ENCODE data around the gene GPC5. TPM values are rescaled to one million over a fixed set of nuclear protein-coding genes. Genes with fewer than 3 reads are reported as not detected.

Gene GPC5
- total RNA-seq, 1 experiment from 2014 or later, result 0.15 TPM

DNA sequence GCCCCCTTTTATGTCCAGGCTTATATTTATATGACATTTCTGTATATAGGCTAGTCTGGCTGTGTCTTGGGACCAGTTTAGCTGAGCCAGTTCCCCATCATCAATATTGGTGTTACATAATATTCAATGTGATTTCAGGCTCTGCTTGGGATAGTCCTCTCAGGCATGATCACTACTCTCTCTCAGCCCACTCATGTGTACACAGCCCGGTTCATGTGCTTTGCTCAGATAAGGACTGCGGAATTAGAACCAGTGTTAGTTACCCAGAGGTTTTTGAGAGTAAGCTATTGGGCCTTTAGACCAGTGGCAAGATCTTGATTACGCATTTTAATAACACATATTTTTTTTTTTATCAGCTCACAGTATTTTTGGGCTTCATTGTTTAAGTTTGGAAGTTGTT is 219.9 kb downstream of the GPC5 start:
- peaks cover 0 to 4% of the 10 kb centered on the region in 2 experiments; a peak in 2 of 4 replicates for H3K4me1 Mint-ChIP-seq
- Histone ChIP-seq H3T11ph (ENCODE audit: low read length) (no peak overlapping the region), H2AK5ac (ENCODE audit: insufficient read length, low read length) (no peak overlapping the region), H2BK5ac (ENCODE audit: insufficient read length, low read length) (no peak overlapping the region), H3K79me1 (ENCODE audit: insufficient read depth, low read depth, low read length, poor library complexity, severe bottlenecking) (no peaks in the 10 kb centered on the region), H4K8ac (replicated peaks; ENCODE audit: insufficient read length, low read depth, low read length) (no peak overlapping the region), H3K23me2 (ENCODE audit: insufficient read length, low read depth, low read length, poor library complexity, severe bottlenecking) (no peaks in the 10 kb centered on the region), H3K4ac (ENCODE audit: low read depth, low read length) (no peak overlapping the region), H3K23ac (ENCODE audit: insufficient read length, low read depth, low read length) (no peak overlapping the region), H4K20me1 (ENCODE audit: control insufficient read depth, insufficient read depth, insufficient read length) (no peaks in the 10 kb centered on the region), H3K4me1 (ENCODE audit: insufficient read depth, low read length) (no peaks in the 10 kb centered on the region), H2BK20ac (ENCODE audit: low read depth, low read length, poor library complexity, severe bottlenecking) (no peak overlapping the region), H3K27ac (ENCODE audit: insufficient read length, low read depth, low read length) (no peak overlapping the region), H3K56ac (ENCODE audit: insufficient read length, low read depth, low read length) (no peak overlapping the region), H3K27me3 (ENCODE audit: insufficient read depth, low read length) (no peaks in the 10 kb centered on the region), H3K18ac (ENCODE audit: insufficient read length, low read depth, low read length) (no peak overlapping the region), H3K9me3 (ENCODE audit: control insufficient read depth, low read depth, low read length) (no peaks in the 10 kb centered on the region), H3K9ac (ENCODE audit: extremely low read depth, insufficient read length, low read length) (no peak overlapping the region), H2BK15ac (ENCODE audit: low read depth, low read length) (no peak overlapping the region), H3K4me2 (ENCODE audit: insufficient read depth, insufficient read length, low read length) (no peak overlapping the region), H2BK12ac (ENCODE audit: insufficient read length, low read depth, low read length) (no peak overlapping the region), H3K14ac (ENCODE audit: insufficient read depth, low read length) (no peak overlapping the region), H3K79me2 (ENCODE audit: insufficient read depth, low read length) (no peaks in the 10 kb centered on the region), H4K91ac (ENCODE audit: insufficient read length, low read depth, low read length) (no peak overlapping the region), H4K5ac (ENCODE audit: insufficient read length, low read depth, low read length) (no peak overlapping the region), H2AFZ (ENCODE audit: low read length) (no peak overlapping the region), H2BK120ac (ENCODE audit: low read depth, low read length, poor library complexity, severe bottlenecking) (no peak overlapping the region)
- DNase-seq, result no peak
- H3K27ac Mint-ChIP-seq, result no peak overlapping the region
- H3K9me3 Mint-ChIP-seq, result no peaks in the 10 kb centered on the region
- no CpG with 5 or more reads among the region's 3 CpGs for WGBS (ENCODE audit: extremely low coverage, insufficient read length, low lambda C conversion rate)
- H3K27me3 Mint-ChIP-seq (ENCODE audit: low read depth), result peaks cover 3% of the 10 kb centered on the region
- H3K36me3 Mint-ChIP-seq (ENCODE audit: insufficient read depth in 1 of 3, low read depth in 3 of 3), result no peaks in the 10 kb centered on the region
- no peak overlapping the region for H3K4me3 Mint-ChIP-seq
- TF ChIP-seq, protein P1, sequence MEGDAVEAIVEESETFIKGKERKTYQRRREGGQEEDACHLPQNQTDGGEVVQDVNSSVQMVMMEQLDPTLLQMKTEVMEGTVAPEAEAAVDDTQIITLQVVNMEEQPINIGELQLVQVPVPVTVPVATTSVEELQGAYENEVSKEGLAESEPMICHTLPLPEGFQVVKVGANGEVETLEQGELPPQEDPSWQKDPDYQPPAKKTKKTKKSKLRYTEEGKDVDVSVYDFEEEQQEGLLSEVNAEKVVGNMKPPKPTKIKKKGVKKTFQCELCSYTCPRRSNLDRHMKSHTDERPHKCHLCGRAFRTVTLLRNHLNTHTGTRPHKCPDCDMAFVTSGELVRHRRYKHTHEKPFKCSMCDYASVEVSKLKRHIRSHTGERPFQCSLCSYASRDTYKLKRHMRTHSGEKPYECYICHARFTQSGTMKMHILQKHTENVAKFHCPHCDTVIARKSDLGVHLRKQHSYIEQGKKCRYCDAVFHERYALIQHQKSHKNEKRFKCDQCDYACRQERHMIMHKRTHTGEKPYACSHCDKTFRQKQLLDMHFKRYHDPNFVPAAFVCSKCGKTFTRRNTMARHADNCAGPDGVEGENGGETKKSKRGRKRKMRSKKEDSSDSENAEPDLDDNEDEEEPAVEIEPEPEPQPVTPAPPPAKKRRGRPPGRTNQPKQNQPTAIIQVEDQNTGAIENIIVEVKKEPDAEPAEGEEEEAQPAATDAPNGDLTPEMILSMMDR (conservative IDR thresholded peaks at IDR 0.05), result no peak

All from H9 (cell line).